ENCODE measurements around the gene CCDC33.

CCDC33 gene

GRCh38 chr15:74334127-74334526 is 98.0 kb downstream of the CCDC33 start:
- H3K27ac ChIP-seq (ENCODE audit: low read length): no peak overlapping the region
- H3K27me3 ChIP-seq (ENCODE audit: insufficient read depth, low read length): no peaks in the 10 kb centered on the region
- no peaks in the 10 kb centered on the region for H3K4me1 ChIP-seq (ENCODE audit: insufficient read depth, low read length)
- no peaks in the 10 kb centered on the region for H3K36me3 ChIP-seq (ENCODE audit: insufficient read depth, low read depth, low read length)
- no peaks in the 10 kb centered on the region for H3K9me3 ChIP-seq (ENCODE audit: insufficient read depth, low read depth, low read length)
- H3K4me3 ChIP-seq (ENCODE audit: low read length): no peak overlapping the region
- H3K9ac ChIP-seq (ENCODE audit: low read depth, low read length): no peak overlapping the region

GRCh38 chr15:74335396-74335795 is 99.3 kb downstream of the CCDC33 start:
- no peaks in the 10 kb centered on the region for H3K36me3 ChIP-seq (ENCODE audit: insufficient read depth, low read depth, low read length)
- H3K4me1 ChIP-seq (ENCODE audit: insufficient read depth, low read length): no peaks in the 10 kb centered on the region
- H3K27me3 ChIP-seq (ENCODE audit: insufficient read depth, low read length): no peaks in the 10 kb centered on the region
- no peak overlapping the region for H3K9ac ChIP-seq (ENCODE audit: low read depth, low read length)
- no peaks in the 10 kb centered on the region for H3K9me3 ChIP-seq (ENCODE audit: insufficient read depth, low read depth, low read length)
- H3K4me3 ChIP-seq (ENCODE audit: low read length): no peak overlapping the region
- H3K27ac ChIP-seq (ENCODE audit: low read length): no peak overlapping the region

- H3K9me3 ChIP-seq (ENCODE audit: insufficient read depth, low read depth, low read length): no peaks in the 10 kb centered on the region
- H3K27ac ChIP-seq (ENCODE audit: low read length): no peak overlapping the region
Measured at GRCh38 chr15:74336061-74337005, 100.2 kb downstream of the CCDC33 start.

GRCh38 chr15:74337146-74337545 is 101.0 kb downstream of the CCDC33 start:
- Histone ChIP-seq H3K27ac (ENCODE audit: low read length) (no peak overlapping the region), H3K36me3 (ENCODE audit: insufficient read depth, low read depth, low read length) (no peaks in the 10 kb centered on the region), H3K4me3 (ENCODE audit: low read length) (no peak overlapping the region), H3K9me3 (ENCODE audit: insufficient read depth, low read depth, low read length) (no peaks in the 10 kb centered on the region), H3K4me1 (ENCODE audit: insufficient read depth, low read length) (no peaks in the 10 kb centered on the region), H3K9ac (ENCODE audit: low read depth, low read length) (no peak overlapping the region), H3K27me3 (ENCODE audit: insufficient read depth, low read length) (no peaks in the 10 kb centered on the region)

More at GRCh38 chr15:74336061-74337005, 100.2 kb downstream of the CCDC33 start:
- Histone ChIP-seq H3K9ac (ENCODE audit: low read depth, low read length) (no peak overlapping the region), H3K4me3 (ENCODE audit: low read length) (no peak overlapping the region), H3K4me1 (ENCODE audit: insufficient read depth, low read length) (no peaks in the 10 kb centered on the region), H3K27me3 (ENCODE audit: insufficient read depth, low read length) (no peaks in the 10 kb centered on the region), H3K36me3 (ENCODE audit: insufficient read depth, low read depth, low read length) (no peaks in the 10 kb centered on the region)

GRCh38 chr15:74337607-74338211 is 101.6 kb downstream of the CCDC33 start:
- H3K27me3 ChIP-seq (ENCODE audit: insufficient read depth, low read length): no peaks in the 10 kb centered on the region
- H3K9ac ChIP-seq (ENCODE audit: low read depth, low read length): no peak overlapping the region
- no peaks in the 10 kb centered on the region for H3K9me3 ChIP-seq (ENCODE audit: insufficient read depth, low read depth, low read length)
- no peaks in the 10 kb centered on the region for H3K4me1 ChIP-seq (ENCODE audit: insufficient read depth, low read length)
- H3K4me3 ChIP-seq (ENCODE audit: low read length): no peak overlapping the region
- H3K36me3 ChIP-seq (ENCODE audit: insufficient read depth, low read depth, low read length): no peaks in the 10 kb centered on the region
- H3K27ac ChIP-seq (ENCODE audit: low read length): no peak overlapping the region

GRCh38 chr15:74338676-74339075 is 102.5 kb downstream of the CCDC33 start:
- Histone ChIP-seq H3K36me3 (ENCODE audit: insufficient read depth, low read depth, low read length) (no peaks in the 10 kb centered on the region), H3K27me3 (ENCODE audit: insufficient read depth, low read length) (no peaks in the 10 kb centered on the region), H3K4me3 (ENCODE audit: low read length) (no peak overlapping the region), H3K9me3 (ENCODE audit: insufficient read depth, low read depth, low read length) (no peaks in the 10 kb centered on the region), H3K4me1 (ENCODE audit: insufficient read depth, low read length) (no peaks in the 10 kb centered on the region), H3K27ac (ENCODE audit: low read length) (no peak overlapping the region), H3K9ac (ENCODE audit: low read depth, low read length) (no peak overlapping the region)

- no peak overlapping the region for H3K9ac ChIP-seq (ENCODE audit: low read depth, low read length)
Measured at GRCh38 chr15:74339371-74339770, 103.2 kb downstream of the CCDC33 start.

GRCh38 chr15:74340150-74340549 is 104.0 kb downstream of the CCDC33 start:
- H3K9me3 ChIP-seq (ENCODE audit: insufficient read depth, low read depth, low read length): no peaks in the 10 kb centered on the region
- no peak overlapping the region for H3K27ac ChIP-seq (ENCODE audit: low read length)
- no peak overlapping the region for H3K9ac ChIP-seq (ENCODE audit: low read depth, low read length)
- H3K36me3 ChIP-seq (ENCODE audit: insufficient read depth, low read depth, low read length): no peaks in the 10 kb centered on the region
- H3K4me3 ChIP-seq (ENCODE audit: low read length): no peak overlapping the region
- no peaks in the 10 kb centered on the region for H3K27me3 ChIP-seq (ENCODE audit: insufficient read depth, low read length)
- no peaks in the 10 kb centered on the region for H3K4me1 ChIP-seq (ENCODE audit: insufficient read depth, low read length)

More at GRCh38 chr15:74339371-74339770, 103.2 kb downstream of the CCDC33 start:
- H3K27ac ChIP-seq (ENCODE audit: low read length): no peak overlapping the region
- no peaks in the 10 kb centered on the region for H3K36me3 ChIP-seq (ENCODE audit: insufficient read depth, low read depth, low read length)
- no peaks in the 10 kb centered on the region for H3K4me1 ChIP-seq (ENCODE audit: insufficient read depth, low read length)
- no peaks in the 10 kb centered on the region for H3K9me3 ChIP-seq (ENCODE audit: insufficient read depth, low read depth, low read length)
- H3K4me3 ChIP-seq (ENCODE audit: low read length): no peak overlapping the region
- no peaks in the 10 kb centered on the region for H3K27me3 ChIP-seq (ENCODE audit: insufficient read depth, low read length)

- Histone ChIP-seq H3K27ac (ENCODE audit: low read length) (no peak overlapping the region), H3K9ac (ENCODE audit: low read depth, low read length) (no peak overlapping the region), H3K4me1 (ENCODE audit: insufficient read depth, low read length) (no peaks in the 10 kb centered on the region), H3K36me3 (ENCODE audit: insufficient read depth, low read depth, low read length) (no peaks in the 10 kb centered on the region), H3K4me3 (ENCODE audit: low read length) (no peak overlapping the region), H3K9me3 (ENCODE audit: insufficient read depth, low read depth, low read length) (no peaks in the 10 kb centered on the region), H3K27me3 (ENCODE audit: insufficient read depth, low read length) (no peaks in the 10 kb centered on the region)
Measured at GRCh38 chr15:74343127-74343796, 107.1 kb downstream of the CCDC33 start.

GRCh38 chr15:74343797-74344127 is 107.6 kb downstream of the CCDC33 start:
- Histone ChIP-seq H3K9me3 (ENCODE audit: insufficient read depth, low read depth, low read length) (no peaks in the 10 kb centered on the region), H3K4me1 (ENCODE audit: insufficient read depth, low read length) (no peaks in the 10 kb centered on the region), H3K4me3 (ENCODE audit: low read length) (no peak overlapping the region), H3K27me3 (ENCODE audit: insufficient read depth, low read length) (no peaks in the 10 kb centered on the region), H3K9ac (ENCODE audit: low read depth, low read length) (no peak overlapping the region), H3K27ac (ENCODE audit: low read length) (no peak overlapping the region), H3K36me3 (ENCODE audit: insufficient read depth, low read depth, low read length) (no peaks in the 10 kb centered on the region)

- H3K9ac ChIP-seq (ENCODE audit: low read depth, low read length): no peak overlapping the region
- no peak overlapping the region for H3K27ac ChIP-seq (ENCODE audit: low read length)
- H3K4me3 ChIP-seq (ENCODE audit: low read length): no peak overlapping the region
- no peaks in the 10 kb centered on the region for H3K9me3 ChIP-seq (ENCODE audit: insufficient read depth, low read depth, low read length)
- H3K36me3 ChIP-seq (ENCODE audit: insufficient read depth, low read depth, low read length): no peaks in the 10 kb centered on the region
- no peaks in the 10 kb centered on the region for H3K27me3 ChIP-seq (ENCODE audit: insufficient read depth, low read length)
- no peaks in the 10 kb centered on the region for H3K4me1 ChIP-seq (ENCODE audit: insufficient read depth, low read length)
Measured at GRCh38 chr15:74345051-74345450, 108.9 kb downstream of the CCDC33 start.

Measured in iPS-20b (cell line).